ENCODE data around the gene HSPA4.

- no peak for TF ChIP-seq EZH2 (IDR thresholded peaks at IDR 0.05; ENCODE audit: insufficient read depth, poor library complexity, severe bottlenecking)
- TF ChIP-seq EZH2phosphoT487 (IDR thresholded peaks at IDR 0.05; ENCODE audit: insufficient read depth, low read depth) = no peak
These were observed 27.2 kb downstream of the HSPA4 start for GRCh38 chr5:133079048-133079447.
